ENCODE data around the gene SNX9. TPM values are rescaled to one million over a fixed set of nuclear protein-coding genes. Genes with fewer than 3 reads are reported as not detected.

The SNX9 gene
- total and polyA plus RNA-seq, 2 of the 8 experiments (the other 6 are each of a cell fraction or from before 2014, with no cell fraction given): 11.8 to 23.2 TPM

DNA sequence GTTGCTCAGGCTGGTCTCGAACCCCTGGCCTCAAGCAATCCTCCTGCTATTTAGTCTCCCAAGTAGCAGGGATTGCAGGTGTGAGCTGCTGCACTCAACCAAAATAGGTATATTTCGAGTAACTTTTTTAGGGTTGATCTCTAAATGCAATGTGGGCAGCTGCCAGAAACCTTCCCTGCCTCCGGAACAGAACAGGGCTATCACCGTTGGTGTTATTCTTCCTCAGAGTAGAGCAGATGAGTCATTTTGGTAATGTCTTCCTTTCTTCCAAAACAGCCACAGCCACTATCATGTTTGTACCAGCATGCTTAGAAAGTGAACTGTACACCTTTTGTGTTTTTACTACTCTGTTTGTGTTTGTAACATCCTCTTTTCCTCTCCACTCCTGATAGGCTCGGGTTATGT is 44.1 kb downstream of the SNX9 start:
- H2BK12ac ChIP-seq (ENCODE audit: low read depth, low read length): no peak overlapping the region
- peak overlapping the region; percentile 50; the same call in 1 of the 2 replicates for H2BK15ac ChIP-seq (ENCODE audit: low read length)
- FAIRE-seq (no peak), DNase-seq (ENCODE audit: low read depth in 1 of 2, low spot score in 2 of 2) (no peak)
- no peak overlapping the region for H3K4me2 ChIP-seq (ENCODE audit: insufficient read depth in 1 of 2, low read depth in 2 of 2, low read length in 2 of 2)
- H2BK20ac ChIP-seq (ENCODE audit: low read length): no peak overlapping the region
- H4K91ac ChIP-seq (replicated peaks; ENCODE audit: insufficient read length, low read length): no peak overlapping the region
- H3K79me1 ChIP-seq (ENCODE audit: low read depth, low read length): peaks cover 2% of the 10 kb centered on the region; the same call in 1 of the 2 replicates
- H3K27ac ChIP-seq (ENCODE audit: low read depth, low read length): no peak overlapping the region
- H3K14ac ChIP-seq (ENCODE audit: insufficient read length): no peak overlapping the region
- POLR2A ChIA-PET (ENCODE audit: partially characterized antibody): interaction anchor here (1.7 kb wide), 1 partner anchor 12 kb away, joined by 3 read pairs; no protein-coding TSS in a partner anchor
- H2AK5ac ChIP-seq (ENCODE audit: low read depth, low read length): no peak overlapping the region
- no peak overlapping the region; the same call in 1 of the 2 replicates for H2BK5ac ChIP-seq (ENCODE audit: low read depth, low read length)
- H3K23ac ChIP-seq (ENCODE audit: insufficient read length): no peak overlapping the region
- H4K20me1 ChIP-seq (replicated peaks in 1 of 2; ENCODE audit: control insufficient read depth in 1 of 2, insufficient read depth in 2 of 2, low read length in 2 of 2): peaks cover 4 to 11% of the 10 kb centered on the region in 2 experiments
- no peak overlapping the region for H3K18ac ChIP-seq (ENCODE audit: extremely low read depth, low read length)
- peaks cover 0 to 7% (median 0%) of the 10 kb centered on the region in 4 experiments; a peak in 1 of 7 replicates for H3K4me1 ChIP-seq (replicated peaks in 1 of 4; ENCODE audit: control insufficient read depth in 3 of 4, insufficient read depth in 4 of 4, low read length in 3 of 4)
- no peak overlapping the region for H3K4me3 ChIP-seq (ENCODE audit: extremely low read depth in 1 of 4, insufficient read depth in 2 of 4, low read depth in 3 of 4, low read length in 4 of 4)
- CTCF ChIA-PET (ENCODE audit: partially characterized antibody): interaction anchor here (1.1 to 2.4 kb wide), 2 partner anchors 103 to 111 kb away, joined by 3 to 8 read pairs; no protein-coding TSS in a partner anchor
- no peaks in the 10 kb centered on the region for H3K23me2 ChIP-seq (ENCODE audit: low read depth, low read length)
- peaks cover 3 to 15% (median 11%) of the 10 kb centered on the region in 4 experiments; a peak in 6 of 8 replicates for H3K36me3 ChIP-seq (ENCODE audit: control insufficient read depth in 2 of 4, insufficient read depth in 4 of 4, low read length in 3 of 4)
- no peak for TF ChIP-seq JUN (IDR thresholded peaks at IDR 0.05; ENCODE audit: low read depth, low read length)
- TF ChIP-seq ZNF274 (IDR thresholded peaks at IDR 0.05; ENCODE audit: borderline replicate concordance, extremely low read depth, low read length): no peak
- TF ChIP-seq HDAC2 (IDR thresholded peaks at IDR 0.05; ENCODE audit: borderline replicate concordance in 1 of 2, low read depth in 2 of 2, low read length in 2 of 2): no peak
- TF ChIP-seq CHD2 (IDR thresholded peaks at IDR 0.05; ENCODE audit: low read length): no peak
- TF ChIP-seq, protein P1, sequence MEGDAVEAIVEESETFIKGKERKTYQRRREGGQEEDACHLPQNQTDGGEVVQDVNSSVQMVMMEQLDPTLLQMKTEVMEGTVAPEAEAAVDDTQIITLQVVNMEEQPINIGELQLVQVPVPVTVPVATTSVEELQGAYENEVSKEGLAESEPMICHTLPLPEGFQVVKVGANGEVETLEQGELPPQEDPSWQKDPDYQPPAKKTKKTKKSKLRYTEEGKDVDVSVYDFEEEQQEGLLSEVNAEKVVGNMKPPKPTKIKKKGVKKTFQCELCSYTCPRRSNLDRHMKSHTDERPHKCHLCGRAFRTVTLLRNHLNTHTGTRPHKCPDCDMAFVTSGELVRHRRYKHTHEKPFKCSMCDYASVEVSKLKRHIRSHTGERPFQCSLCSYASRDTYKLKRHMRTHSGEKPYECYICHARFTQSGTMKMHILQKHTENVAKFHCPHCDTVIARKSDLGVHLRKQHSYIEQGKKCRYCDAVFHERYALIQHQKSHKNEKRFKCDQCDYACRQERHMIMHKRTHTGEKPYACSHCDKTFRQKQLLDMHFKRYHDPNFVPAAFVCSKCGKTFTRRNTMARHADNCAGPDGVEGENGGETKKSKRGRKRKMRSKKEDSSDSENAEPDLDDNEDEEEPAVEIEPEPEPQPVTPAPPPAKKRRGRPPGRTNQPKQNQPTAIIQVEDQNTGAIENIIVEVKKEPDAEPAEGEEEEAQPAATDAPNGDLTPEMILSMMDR (IDR thresholded peaks at IDR 0.05; ENCODE audit: control extremely low read depth in 1 of 3, insufficient read depth in 1 of 3, low read depth in 1 of 3, low read length in 3 of 3): no peak
- TF ChIP-seq POLR2AphosphoS5 (IDR thresholded peaks at IDR 0.05; ENCODE audit: low read depth, low read length): no peak
- H2AFZ ChIP-seq (ENCODE audit: low read length): no peak overlapping the region
- no peak overlapping the region for H3K4ac ChIP-seq (replicated peaks; ENCODE audit: insufficient read length, low read depth, low read length)
- no peak overlapping the region for H3K56ac ChIP-seq (replicated peaks; ENCODE audit: insufficient read length, low read depth, low read length)
- no peak overlapping the region for H4K8ac ChIP-seq (ENCODE audit: extremely low read depth, insufficient read depth, low read length)
- WGBS, 2 experiments (ENCODE audit: extremely low coverage in 1 of 2, insufficient coverage in 1 of 2, insufficient read length in 1 of 2, insufficient replicate concordance in 2 of 2, low coverage in 1 of 2, low lambda C conversion rate in 2 of 2, missing lambda C conversion rate in 1 of 2): 86% methylated on average over 5 of the region's 5 CpGs; no CpG with 5 or more reads in 1 of the 2 experiments
- no peaks in the 10 kb centered on the region for H3K27me3 ChIP-seq (replicated peaks in 1 of 4; ENCODE audit: control insufficient read depth in 3 of 4, extremely low read depth in 1 of 4, insufficient read depth in 3 of 4, low read length in 3 of 4)
- H3K9me3 ChIP-seq (ENCODE audit: insufficient read depth in 2 of 2, low read depth in 1 of 2, low read length in 1 of 2): no peaks in the 10 kb centered on the region
- H2BK120ac ChIP-seq (replicated peaks; ENCODE audit: low read depth, low read length): no peak overlapping the region
- H3K9ac ChIP-seq (replicated peaks in 1 of 4; ENCODE audit: extremely low read depth in 1 of 4, low read depth in 3 of 4, low read length in 3 of 4): no peak overlapping the region
- H3K79me2 ChIP-seq (ENCODE audit: control insufficient read depth in 1 of 2, insufficient read depth in 2 of 2, low read length in 2 of 2): peaks cover 0 to 41% of the 10 kb centered on the region in 2 experiments; a peak in 3 of 4 replicates
- H4K5ac ChIP-seq (ENCODE audit: insufficient read length, low read depth, low read length): no peak overlapping the region

Data from H1 (cell line).